ENCODE results near the gene KNG1.

DNA sequence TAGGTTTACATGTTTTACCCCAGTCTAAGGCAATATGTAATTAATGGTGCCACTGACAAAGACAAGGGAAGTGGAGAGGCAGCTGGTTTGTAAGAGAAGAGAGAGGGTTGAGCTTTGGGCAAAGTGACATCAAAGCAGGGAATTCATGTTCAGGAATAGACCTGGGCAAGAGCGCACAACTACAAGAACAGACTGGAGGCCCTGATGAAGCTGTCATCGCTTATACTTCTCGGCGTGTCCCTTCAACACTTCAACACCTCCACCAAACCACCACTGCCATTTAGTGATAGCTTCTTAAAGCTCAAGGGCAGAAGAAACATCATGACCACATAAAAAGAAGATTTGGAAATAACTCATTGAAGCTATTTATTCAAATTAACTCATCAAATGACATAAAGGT lies 19.6 kb upstream of the KNG1 start:
- TF ChIP-seq CTCF (IDR thresholded peaks at IDR 0.05; ENCODE audit: extremely low read depth in 1 of 2, insufficient read depth in 1 of 2, low read depth in 1 of 2, low read length in 2 of 2): no peak
- TF ChIP-seq POLR2AphosphoS5 (IDR thresholded peaks at IDR 0.05; ENCODE audit: insufficient read depth, low read depth, low read length): no peak
- no peak for TF ChIP-seq EZH2 (IDR thresholded peaks at IDR 0.05; ENCODE audit: borderline replicate concordance, low read depth, low read length, severe bottlenecking)
- no peak for TF ChIP-seq POLR2A (IDR thresholded peaks at IDR 0.05; ENCODE audit: low read depth, low read length)
- TF ChIP-seq MYC (IDR thresholded peaks at IDR 0.05; ENCODE audit: low read depth, low read length): no peak
- TF ChIP-seq, protein P1, sequence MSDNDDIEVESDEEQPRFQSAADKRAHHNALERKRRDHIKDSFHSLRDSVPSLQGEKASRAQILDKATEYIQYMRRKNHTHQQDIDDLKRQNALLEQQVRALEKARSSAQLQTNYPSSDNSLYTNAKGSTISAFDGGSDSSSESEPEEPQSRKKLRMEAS (IDR thresholded peaks at IDR 0.05; ENCODE audit: insufficient read depth, insufficient read length): no peak
- no peak for TF ChIP-seq JUN (IDR thresholded peaks at IDR 0.05; ENCODE audit: borderline replicate concordance, insufficient read depth, insufficient read length, low read depth)
- TF ChIP-seq GATA2 (IDR thresholded peaks at IDR 0.05; ENCODE audit: insufficient read depth, insufficient read length, low read depth, low read length): no peak
- TF ChIP-seq FOS (IDR thresholded peaks at IDR 0.05; ENCODE audit: borderline replicate concordance, insufficient read depth, low read length): no peak

Data from endothelial cell of umbilical vein (primary cell).